8988T (cell line): Measurements from ENCODE around the gene PABPC1L.

Experiments used
- DNase-seq: peaks from one replicate; pipeline ENCODE4 v3.0.0; 2011

Gene PABPC1L

GRCh38 chr20:44970243-44970757, 60.4 kb downstream of the PABPC1L start:
- DNase-seq = no peak

- no peak for DNase-seq
Measured at GRCh38 chr20:44973053-44973452, 63.2 kb downstream of the PABPC1L start.

- DNase-seq = no peak
Measured at GRCh38 chr20:44976698-44977097, 66.8 kb downstream of the PABPC1L start.

- no peak for DNase-seq
Measured at GRCh38 chr20:44979090-44979621, 69.3 kb downstream of the PABPC1L start.

GRCh38 chr20:44981736-44982406, 72.0 kb downstream of the PABPC1L start:
- DNase-seq = no peak

- no peak for DNase-seq
Measured at GRCh38 chr20:44983093-44983674, 73.3 kb downstream of the PABPC1L start.

- DNase-seq = no peak
Measured at GRCh38 chr20:44988631-44989171, 78.8 kb downstream of the PABPC1L start.
